Peyer's patch (tissue), 4 donors: ENCODE data around the gene TOPAZ1.

Source experiments
- POLR2A ChIP-seq, 2 donors: fragments of 450-650 bp; IDR thresholded peaks; one replicate each; pipeline ENCODE4 v1.5.1; 2017; ENCODE audit warnings: antibody characterized with exemption in 2 of 2, mild to moderate bottlenecking in 2 of 2, moderate library complexity in 2 of 2
- TF ChIP-seq, protein P1 (sequence below), 6 experiments: fragments of 450-650 bp in 4 of 6; fragments of 200-600 bp in 2 of 6; sonication (generic) in 1 of 6; IDR thresholded peaks; one replicate each; pipeline ENCODE4 v1.5.1; 2017 to 2019; ENCODE audit warnings: antibody characterized with exemption in 6 of 6, mild to moderate bottlenecking in 3 of 6, moderate library complexity in 1 of 6

GRCh38 chr3:44329946-44330345, 88.3 kb downstream of the TOPAZ1 start:
- TF ChIP-seq, protein P1, sequence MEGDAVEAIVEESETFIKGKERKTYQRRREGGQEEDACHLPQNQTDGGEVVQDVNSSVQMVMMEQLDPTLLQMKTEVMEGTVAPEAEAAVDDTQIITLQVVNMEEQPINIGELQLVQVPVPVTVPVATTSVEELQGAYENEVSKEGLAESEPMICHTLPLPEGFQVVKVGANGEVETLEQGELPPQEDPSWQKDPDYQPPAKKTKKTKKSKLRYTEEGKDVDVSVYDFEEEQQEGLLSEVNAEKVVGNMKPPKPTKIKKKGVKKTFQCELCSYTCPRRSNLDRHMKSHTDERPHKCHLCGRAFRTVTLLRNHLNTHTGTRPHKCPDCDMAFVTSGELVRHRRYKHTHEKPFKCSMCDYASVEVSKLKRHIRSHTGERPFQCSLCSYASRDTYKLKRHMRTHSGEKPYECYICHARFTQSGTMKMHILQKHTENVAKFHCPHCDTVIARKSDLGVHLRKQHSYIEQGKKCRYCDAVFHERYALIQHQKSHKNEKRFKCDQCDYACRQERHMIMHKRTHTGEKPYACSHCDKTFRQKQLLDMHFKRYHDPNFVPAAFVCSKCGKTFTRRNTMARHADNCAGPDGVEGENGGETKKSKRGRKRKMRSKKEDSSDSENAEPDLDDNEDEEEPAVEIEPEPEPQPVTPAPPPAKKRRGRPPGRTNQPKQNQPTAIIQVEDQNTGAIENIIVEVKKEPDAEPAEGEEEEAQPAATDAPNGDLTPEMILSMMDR (IDR thresholded peaks at IDR 0.05): no peak
- no peak for TF ChIP-seq POLR2A (IDR thresholded peaks at IDR 0.05)
